H1 (cell line): Measurements from ENCODE around the gene MGAT5.

Experiments
- EP300 ChIP-seq, 2 experiments: IDR thresholded peaks; 1 replicate in 1 of 2; 2 replicates in 1 of 2; pipeline ENCODE4 v1.6.1; 2011 to 2012; ENCODE audit warnings: low read depth in 2 of 2, low read length in 2 of 2, mild to moderate bottlenecking in 2 of 2, borderline replicate concordance in 1 of 2, inconsistent platforms in 1 of 2, moderate library complexity in 1 of 2
- EZH2 ChIP-seq: fragments of 200-600 bp; sonication (generic); IDR thresholded peaks from 2 replicates; pipeline ENCODE4 v1.7.1; 2012; ENCODE audit warnings: low read depth, mild to moderate bottlenecking, moderate library complexity, low read length, inconsistent platforms; ENCODE audit not compliant: severe bottlenecking
- GABPA ChIP-seq: IDR thresholded peaks from 2 replicates; pipeline ENCODE4 v1.6.1; 2011; ENCODE audit warnings: mild to moderate bottlenecking, low read length, moderate library complexity, borderline replicate concordance; ENCODE audit not compliant: insufficient read depth
- JUN ChIP-seq: IDR thresholded peaks from 2 replicates; pipeline ENCODE4 v1.6.1; 2011; ENCODE audit warnings: low read depth, mild to moderate bottlenecking, improper control_type of control experiment, low read length
- MAFK ChIP-seq: IDR thresholded peaks from 2 replicates; pipeline ENCODE4 v1.6.1; 2012; ENCODE audit warnings: low read depth, mild to moderate bottlenecking, improper control_type of control experiment, low read length
- POLR2AphosphoS5 ChIP-seq: IDR thresholded peaks from 2 replicates; pipeline ENCODE4 v1.6.1; 2011; ENCODE audit warnings: low read depth, low read length
- RFX5 ChIP-seq: IDR thresholded peaks from 2 replicates; pipeline ENCODE4 v1.6.1; 2011; ENCODE audit warnings: low read depth, low read length, improper control_type of control experiment, borderline replicate concordance
- SAP30 ChIP-seq: fragments of 300-600 bp; sonication (generic); IDR thresholded peaks from 2 replicates; pipeline ENCODE4 v1.7.1; 2012; ENCODE audit warnings: low read length, moderate library complexity, mild to moderate bottlenecking, inconsistent platforms; ENCODE audit not compliant: insufficient read depth, insufficient replicate concordance
- SIN3A ChIP-seq, 2 experiments: IDR thresholded peaks in 1 of 2; conservative IDR thresholded peaks in 1 of 2; 2 replicates each; pipeline ENCODE4 v1.6.1; 2011 to 2012; ENCODE audit warnings: low read length in 2 of 2, improper control_type of control experiment in 1 of 2, low read depth in 1 of 2, mild to moderate bottlenecking in 1 of 2
- SP1 ChIP-seq: IDR thresholded peaks from 2 replicates; pipeline ENCODE4 v1.6.1; 2011; ENCODE audit warnings: low read depth, low read length
- TAF7 ChIP-seq: optimal IDR thresholded peaks from 2 replicates; pipeline ENCODE3; 2011; ENCODE audit warnings: low read depth, mild to moderate bottlenecking, inconsistent platforms, low read length, moderate library complexity, borderline replicate concordance
- YY1 ChIP-seq: IDR thresholded peaks from 2 replicates; pipeline ENCODE4 v1.6.1; 2011; ENCODE audit warnings: low read depth, mild to moderate bottlenecking, low read length
- TF ChIP-seq, protein P1 (sequence below), 3 experiments: IDR thresholded peaks; 1 replicate in 2 of 3; 2 replicates in 1 of 3; pipeline versions ENCODE4 v1.5.1 to v1.6.1; 2011; ENCODE audit warnings: low read length in 3 of 3, mild to moderate bottlenecking in 3 of 3, inconsistent platforms in 2 of 3, low read depth in 1 of 3, moderate library complexity in 1 of 3; ENCODE audit not compliant: insufficient read depth in 1 of 3; ENCODE audit errors: control extremely low read depth in 1 of 3
- TF ChIP-seq, protein P2 (sequence below): IDR thresholded peaks from 2 replicates; pipeline ENCODE4 v1.6.1; 2012; ENCODE audit warnings: inconsistent platforms

DNA sequence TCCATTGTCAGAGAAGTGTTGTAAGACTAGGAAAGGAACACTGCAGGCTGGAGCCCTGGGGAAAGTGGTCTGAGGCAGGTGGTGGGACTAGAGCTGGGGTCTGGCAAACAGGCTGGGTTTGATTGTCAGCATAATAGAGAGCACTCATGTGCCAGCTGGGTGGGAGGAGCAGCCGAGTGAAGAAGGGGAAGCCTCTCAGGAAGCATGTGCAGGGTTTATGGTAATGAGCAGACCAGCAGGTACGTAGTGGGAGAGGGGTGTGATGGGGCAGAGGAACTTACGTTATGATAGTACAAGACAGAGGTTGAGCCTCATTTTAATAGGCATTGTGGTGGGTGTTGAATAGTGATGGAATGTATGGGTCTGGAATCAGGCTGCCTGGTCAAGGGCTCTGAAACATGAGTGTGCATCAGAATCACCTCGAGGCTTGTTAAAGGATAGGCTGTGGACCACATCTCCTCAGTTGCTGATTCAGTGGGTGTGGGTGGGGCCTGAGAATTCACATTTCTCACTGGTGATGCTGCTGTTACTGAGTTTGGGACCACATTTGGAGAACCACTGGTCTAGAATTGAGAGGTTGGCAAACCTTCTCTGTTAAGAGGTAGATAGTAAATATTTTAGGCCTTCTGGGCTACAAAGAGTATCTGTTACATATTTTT lies 1.7 kb upstream of the MGAT5 start:
- TF ChIP-seq POLR2AphosphoS5 (no peak), SP1 (no peak), EP300 (IDR thresholded peaks at IDR 0.05; ENCODE audit: borderline replicate concordance in 1 of 2, low read depth in 2 of 2, low read length in 2 of 2) (no peak), EZH2 (no peak), YY1 (no peak), RFX5 (no peak), JUN (no peak), SIN3A (conservative IDR thresholded peaks at IDR 0.05 in 1 of 2, IDR thresholded peaks at IDR 0.05 in 1 of 2; ENCODE audit: low read depth in 1 of 2, low read length in 2 of 2) (no peak), SAP30 (no peak), MAFK (no peak), TAF7 (no peak), GABPA (no peak)
- TF ChIP-seq, protein P1, sequence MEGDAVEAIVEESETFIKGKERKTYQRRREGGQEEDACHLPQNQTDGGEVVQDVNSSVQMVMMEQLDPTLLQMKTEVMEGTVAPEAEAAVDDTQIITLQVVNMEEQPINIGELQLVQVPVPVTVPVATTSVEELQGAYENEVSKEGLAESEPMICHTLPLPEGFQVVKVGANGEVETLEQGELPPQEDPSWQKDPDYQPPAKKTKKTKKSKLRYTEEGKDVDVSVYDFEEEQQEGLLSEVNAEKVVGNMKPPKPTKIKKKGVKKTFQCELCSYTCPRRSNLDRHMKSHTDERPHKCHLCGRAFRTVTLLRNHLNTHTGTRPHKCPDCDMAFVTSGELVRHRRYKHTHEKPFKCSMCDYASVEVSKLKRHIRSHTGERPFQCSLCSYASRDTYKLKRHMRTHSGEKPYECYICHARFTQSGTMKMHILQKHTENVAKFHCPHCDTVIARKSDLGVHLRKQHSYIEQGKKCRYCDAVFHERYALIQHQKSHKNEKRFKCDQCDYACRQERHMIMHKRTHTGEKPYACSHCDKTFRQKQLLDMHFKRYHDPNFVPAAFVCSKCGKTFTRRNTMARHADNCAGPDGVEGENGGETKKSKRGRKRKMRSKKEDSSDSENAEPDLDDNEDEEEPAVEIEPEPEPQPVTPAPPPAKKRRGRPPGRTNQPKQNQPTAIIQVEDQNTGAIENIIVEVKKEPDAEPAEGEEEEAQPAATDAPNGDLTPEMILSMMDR (IDR thresholded peaks at IDR 0.05; ENCODE audit: control extremely low read depth in 1 of 3, insufficient read depth in 1 of 3, low read depth in 1 of 3, low read length in 3 of 3): no peak
- TF ChIP-seq, protein P2, sequence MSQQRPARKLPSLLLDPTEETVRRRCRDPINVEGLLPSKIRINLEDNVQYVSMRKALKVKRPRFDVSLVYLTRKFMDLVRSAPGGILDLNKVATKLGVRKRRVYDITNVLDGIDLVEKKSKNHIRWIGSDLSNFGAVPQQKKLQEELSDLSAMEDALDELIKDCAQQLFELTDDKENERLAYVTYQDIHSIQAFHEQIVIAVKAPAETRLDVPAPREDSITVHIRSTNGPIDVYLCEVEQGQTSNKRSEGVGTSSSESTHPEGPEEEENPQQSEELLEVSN: no peak
